GM19467 (cell line): ENCODE results near the gene CEP44.

Experiments
- ATAC-seq: cut with Tn5 transposase; IDR thresholded peaks from one replicate; pipeline ENCODE4 v1.9.1; 2021; ENCODE audit warnings: mild to moderate bottlenecking, moderate library complexity; ENCODE audit not compliant: unreplicated experiment

Gene CEP44

GRCh38 chr4:174381440-174381800 is 97.7 kb downstream of the CEP44 start:
- ATAC-seq: no peak
